NCI-H128 (cell line): Measurements from ENCODE around the gene ALG1.
"Not testable (repeated sequence)": the region's sequence is repeated elsewhere in the genome, so short reads cannot be mapped to it uniquely, and the experiment has no call there.

Experiments used
- DNase-seq: peaks from one replicate; lab custom pipeline; 2025; ENCODE audit not compliant: unreplicated experiment; lab: John Stamatoyannopoulos, UW

The ALG1 gene

GRCh38 chr16:5097061-5097469 is 25.4 kb downstream of the ALG1 start:
- not testable (repeated sequence) for DNase-seq

GRCh38 chr16:5097470-5098220 is 26.0 kb downstream of the ALG1 start, which contains the start of gene EEF2KMT:
Gene EEF2KMT (minus strand): TSS chr16:5097795. CDS start chr16:5097739, 56 bp downstream.
- peak; percentile 74 for DNase-seq

- not testable (repeated sequence) for DNase-seq
Measured at GRCh38 chr16:5098221-5099159, 26.8 kb downstream of the ALG1 start.

- DNase-seq: not testable (repeated sequence)
Measured at GRCh38 chr16:5099174-5099573, 27.5 kb downstream of the ALG1 start.

GRCh38 chr16:5103296-5104032 is 31.8 kb downstream of the ALG1 start:
- not testable (repeated sequence) for DNase-seq

- DNase-seq: not testable (repeated sequence)
Measured at GRCh38 chr16:5105039-5105438, 33.4 kb downstream of the ALG1 start.

GRCh38 chr16:5108505-5109158 is 37.0 kb downstream of the ALG1 start:
- DNase-seq: no peak

GRCh38 chr16:5110933-5111332 is 39.3 kb downstream of the ALG1 start:
- DNase-seq: not testable (repeated sequence)

GRCh38 chr16:5116780-5117295 is 45.2 kb downstream of the ALG1 start:
- DNase-seq: not testable (repeated sequence)

- DNase-seq: peak; percentile 67
Measured at GRCh38 chr16:5117300-5118087, 45.9 kb downstream of the ALG1 start.

- DNase-seq: not testable (repeated sequence)
Measured at GRCh38 chr16:5131467-5132004, 59.9 kb downstream of the ALG1 start.

GRCh38 chr16:5132915-5133600 is 61.4 kb downstream of the ALG1 start:
- not testable (repeated sequence) for DNase-seq

GRCh38 chr16:5134739-5135452 is 63.3 kb downstream of the ALG1 start:
- DNase-seq: not testable (repeated sequence)
